ENCODE results near the gene ARHGAP42. TPM values are rescaled to one million over a fixed set of nuclear protein-coding genes. Genes with fewer than 3 reads are reported as not detected.

Gene ARHGAP42
- total RNA-seq, 4 donors from 2014 or later = 28.5 to 52.2 (median 40.4) TPM

- Histone ChIP-seq H3K4me3 (no peak overlapping the region), H3K9me3 (no peaks in the 10 kb centered on the region), H3K27me3 (no peaks in the 10 kb centered on the region), H3K27ac (peak overlapping the region in 2 of 4 donors; percentile 40 to 68), H3K36me3 (no peaks in the 10 kb centered on the region), H3K4me1 (peaks cover 0 to 63% (median 0%) of the 10 kb centered on the region in 4 donors)
- WGBS, 2 donors = 49 to 62% methylated on average over 4 of the region's 4 CpGs
- no peak for DNase-seq (ENCODE audit: low spot score in 2 of 2)
- TF ChIP-seq EP300 (IDR thresholded peaks at IDR 0.05) = no peak
- no peak for TF ChIP-seq POLR2A (IDR thresholded peaks at IDR 0.05)
- no peak for TF ChIP-seq CTCF (IDR thresholded peaks at IDR 0.05)
Observed at GRCh38 chr11:100857236-100858005, 170.3 kb downstream of the ARHGAP42 start.

GRCh38 chr11:100860318-100861155, 173.4 kb downstream of the ARHGAP42 start:
- Histone ChIP-seq H3K4me3 (no peak overlapping the region), H3K27me3 (no peaks in the 10 kb centered on the region), H3K27ac (peak overlapping the region in 2 of 4 donors; percentile 2 to 26), H3K4me1 (peaks cover 0 to 53% (median 0%) of the 10 kb centered on the region in 4 donors), H3K36me3 (no peaks in the 10 kb centered on the region), H3K9me3 (no peaks in the 10 kb centered on the region)
- 87 to 89% methylated on average over 7 of the region's 7 CpGs for WGBS, 2 donors
- TF ChIP-seq CTCF (IDR thresholded peaks at IDR 0.05) = no peak
- TF ChIP-seq POLR2A (IDR thresholded peaks at IDR 0.05) = no peak
- TF ChIP-seq EP300 (IDR thresholded peaks at IDR 0.05) = no peak
- DNase-seq (ENCODE audit: low spot score in 2 of 2) = no peak

DNA sequence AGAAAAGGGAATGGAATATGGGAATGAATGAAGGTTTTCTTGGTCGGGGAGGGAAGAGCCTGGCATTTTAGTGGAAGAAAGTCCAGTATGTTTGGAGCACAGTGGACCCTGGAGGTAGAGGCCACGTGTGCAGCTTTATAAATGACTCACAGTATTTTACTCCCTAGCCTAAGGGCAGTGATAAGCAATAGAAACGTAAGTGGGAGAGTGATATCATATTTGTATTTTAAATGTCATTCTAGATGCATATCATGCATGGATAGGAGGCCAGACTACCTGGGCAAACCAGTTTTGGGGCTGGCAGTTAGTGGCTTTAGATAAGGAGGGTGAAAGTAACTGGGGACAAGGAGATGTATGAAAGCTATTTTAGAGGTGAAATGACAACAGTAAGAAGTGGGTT, 174.1 kb downstream of the ARHGAP42 start:
- TF ChIP-seq CTCF (IDR thresholded peaks at IDR 0.05) (no peak), EP300 (IDR thresholded peaks at IDR 0.05) (no peak), POLR2A (IDR thresholded peaks at IDR 0.05) (no peak)
- 83 to 84% methylated on average over 3 of the region's 3 CpGs for WGBS, 2 donors
- Histone ChIP-seq H3K4me3 (no peak overlapping the region), H3K4me1 (peaks cover 0 to 46% (median 0%) of the 10 kb centered on the region in 4 donors), H3K36me3 (no peaks in the 10 kb centered on the region), H3K27me3 (no peaks in the 10 kb centered on the region), H3K9me3 (no peaks in the 10 kb centered on the region), H3K27ac (no peak overlapping the region)
- no peak for DNase-seq (ENCODE audit: low spot score in 2 of 2)

DNA sequence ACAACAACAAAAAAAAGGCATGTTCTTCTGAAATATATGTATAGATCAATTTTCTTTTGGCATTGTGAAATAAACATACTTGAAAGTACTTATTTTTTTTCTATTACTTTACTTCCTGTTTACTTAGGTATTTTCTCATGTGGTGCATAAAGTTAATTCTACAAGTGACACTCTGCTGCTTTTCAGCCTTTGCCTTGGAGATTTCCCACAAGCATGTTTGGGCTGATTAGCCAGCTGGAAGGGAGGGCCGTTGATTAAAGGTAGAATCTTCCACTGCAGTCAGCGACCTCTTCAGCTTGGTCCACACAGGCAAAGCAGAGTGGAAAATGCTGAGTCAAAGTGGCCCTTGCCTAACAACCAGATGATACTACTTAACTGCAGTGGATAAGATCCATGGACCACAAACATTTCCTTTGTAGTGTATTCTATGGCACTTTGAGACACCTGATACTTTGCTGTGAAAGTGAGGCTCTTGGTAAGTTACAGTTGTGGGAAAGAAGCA, 176.0 kb downstream of the ARHGAP42 start:
- peak in 1 of 2 donors; percentile 21 for DNase-seq (ENCODE audit: low spot score in 2 of 2)
- peak overlapping the region in 2 of 4 donors; percentile 36 to 50 for H3K27ac ChIP-seq
- no peak overlapping the region for H3K4me3 ChIP-seq
- WGBS, 2 donors = 42 to 57% methylated on average over 2 of the region's 2 CpGs
- no peaks in the 10 kb centered on the region for H3K27me3 ChIP-seq
- H3K9me3 ChIP-seq = no peaks in the 10 kb centered on the region
- TF ChIP-seq CTCF (IDR thresholded peaks at IDR 0.05) (no peak), POLR2A (IDR thresholded peaks at IDR 0.05) (no peak), EP300 (IDR thresholded peaks at IDR 0.05) (no peak)
- no peaks in the 10 kb centered on the region for H3K36me3 ChIP-seq
- peaks cover 0 to 33% (median 0%) of the 10 kb centered on the region in 4 donors for H3K4me1 ChIP-seq
